Liver (tissue), 3 donors: ENCODE data around the gene ABCB6.

ENCODE experiments used
- CTCF ChIP-seq: fragments of 150-350 bp; IDR thresholded peaks from 2 replicates; pipeline ENCODE4 v1.5.1; 2017; ENCODE audit warnings: improper control_type of control experiment, low read depth, low read length; ENCODE audit not compliant: missing input control
- MAX ChIP-seq: IDR thresholded peaks from 2 replicates; pipeline ENCODE4 v1.6.1; 2016; ENCODE audit warnings: antibody characterized with exemption
- SP1 ChIP-seq: IDR thresholded peaks from 2 replicates; pipeline ENCODE4 v1.6.1; 2018; ENCODE audit warnings: antibody characterized with exemption, mild to moderate bottlenecking
- ZBTB33 ChIP-seq: IDR thresholded peaks from 2 replicates; pipeline ENCODE4 v1.6.1; 2016; ENCODE audit warnings: antibody characterized with exemption
- donor health status: healthy.
- donor health status: healthy.

- no peak for TF ChIP-seq ZBTB33
- no peak for TF ChIP-seq CTCF
- no peak for TF ChIP-seq SP1
- TF ChIP-seq MAX: no peak
Measured at GRCh38 chr2:219228911-219229304, 10.2 kb upstream of the ABCB6 start.
